ENCODE data around the gene HS3ST5. TPM values are rescaled to one million over a fixed set of nuclear protein-coding genes. Genes with fewer than 3 reads are reported as not detected.

Gene HS3ST5
- polyA plus RNA-seq, 1 donor (not counting 4 experiments of a cell fraction or from before 2014, with no cell fraction given): not detected

DNA sequence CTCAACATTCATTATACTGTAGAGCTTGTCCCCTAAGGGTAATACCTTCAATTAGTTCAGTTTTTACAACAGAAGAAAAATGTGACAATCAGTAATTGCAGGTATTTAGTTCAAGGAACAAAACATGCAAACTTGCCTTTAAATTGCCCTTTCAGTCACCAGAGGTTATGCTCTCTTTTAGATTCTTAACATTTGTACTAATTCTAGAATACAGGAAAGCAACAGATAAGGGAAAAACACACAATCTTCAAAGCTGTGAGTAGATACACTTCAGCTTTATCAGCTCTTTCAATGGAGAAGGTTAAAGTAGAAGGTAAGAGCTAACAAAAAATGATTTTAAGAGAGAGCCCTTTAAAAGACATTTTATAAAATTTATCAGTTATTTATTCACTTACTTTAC, 173.1 kb downstream of the HS3ST5 start:
- Histone ChIP-seq H4K20me1 (ENCODE audit: control insufficient read depth, extremely low read depth, insufficient read depth, low read length) (no peaks in the 10 kb centered on the region), H3K36me3 (ENCODE audit: control insufficient read depth in 2 of 2, extremely low read depth in 1 of 2, insufficient read depth in 2 of 2, low read length in 2 of 2) (no peaks in the 10 kb centered on the region), H3K27ac (ENCODE audit: control insufficient read depth, insufficient read depth, low read length) (no peak overlapping the region), H3K79me2 (ENCODE audit: control insufficient read depth, insufficient read depth, low read length) (no peaks in the 10 kb centered on the region), H3K4me2 (ENCODE audit: control insufficient read depth, extremely low read depth, insufficient read depth, low read depth, low read length) (no peak overlapping the region), H3K9ac (ENCODE audit: control insufficient read depth, extremely low read depth, insufficient read depth, low read length) (no peak overlapping the region), H3K27me3 (ENCODE audit: control insufficient read depth, extremely low read depth, insufficient read depth, low read length) (no peaks in the 10 kb centered on the region), H3K9me1 (ENCODE audit: control insufficient read depth, extremely low read depth, insufficient read depth, low read length) (no peaks in the 10 kb centered on the region), H3K9me3 (ENCODE audit: control insufficient read depth, low read depth, low read length) (no peaks in the 10 kb centered on the region), H3K4me1 (ENCODE audit: control insufficient read depth, extremely low read depth, insufficient read depth, low read length) (no peaks in the 10 kb centered on the region), H2AFZ (ENCODE audit: control insufficient read depth, low read length) (no peak overlapping the region), H3K4me3 (ENCODE audit: control insufficient read depth in 2 of 3, extremely low read depth in 1 of 3, insufficient read depth in 2 of 3, low read depth in 1 of 3, low read length in 3 of 3) (no peak overlapping the region)
- TF ChIP-seq, protein P1, sequence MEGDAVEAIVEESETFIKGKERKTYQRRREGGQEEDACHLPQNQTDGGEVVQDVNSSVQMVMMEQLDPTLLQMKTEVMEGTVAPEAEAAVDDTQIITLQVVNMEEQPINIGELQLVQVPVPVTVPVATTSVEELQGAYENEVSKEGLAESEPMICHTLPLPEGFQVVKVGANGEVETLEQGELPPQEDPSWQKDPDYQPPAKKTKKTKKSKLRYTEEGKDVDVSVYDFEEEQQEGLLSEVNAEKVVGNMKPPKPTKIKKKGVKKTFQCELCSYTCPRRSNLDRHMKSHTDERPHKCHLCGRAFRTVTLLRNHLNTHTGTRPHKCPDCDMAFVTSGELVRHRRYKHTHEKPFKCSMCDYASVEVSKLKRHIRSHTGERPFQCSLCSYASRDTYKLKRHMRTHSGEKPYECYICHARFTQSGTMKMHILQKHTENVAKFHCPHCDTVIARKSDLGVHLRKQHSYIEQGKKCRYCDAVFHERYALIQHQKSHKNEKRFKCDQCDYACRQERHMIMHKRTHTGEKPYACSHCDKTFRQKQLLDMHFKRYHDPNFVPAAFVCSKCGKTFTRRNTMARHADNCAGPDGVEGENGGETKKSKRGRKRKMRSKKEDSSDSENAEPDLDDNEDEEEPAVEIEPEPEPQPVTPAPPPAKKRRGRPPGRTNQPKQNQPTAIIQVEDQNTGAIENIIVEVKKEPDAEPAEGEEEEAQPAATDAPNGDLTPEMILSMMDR (optimal IDR thresholded peaks at IDR 0.05 in 1 of 3, IDR thresholded peaks at IDR 0.05 in 1 of 3, conservative IDR thresholded peaks at IDR 0.05 in 1 of 3; ENCODE audit: extremely low read depth in 1 of 3, insufficient read depth in 2 of 3, low read length in 3 of 3): no peak
- TF ChIP-seq EZH2 (IDR thresholded peaks at IDR 0.05; ENCODE audit: low read length): no peak
- FAIRE-seq (no peak), DNase-seq (ENCODE audit: low read depth, low spot score) (no peak)
- dilution Hi-C loops (cut with MboI; ENCODE audit: extremely low pct_ligation_motif_present, low sequenced_read_pairs): no loop called here

DNA sequence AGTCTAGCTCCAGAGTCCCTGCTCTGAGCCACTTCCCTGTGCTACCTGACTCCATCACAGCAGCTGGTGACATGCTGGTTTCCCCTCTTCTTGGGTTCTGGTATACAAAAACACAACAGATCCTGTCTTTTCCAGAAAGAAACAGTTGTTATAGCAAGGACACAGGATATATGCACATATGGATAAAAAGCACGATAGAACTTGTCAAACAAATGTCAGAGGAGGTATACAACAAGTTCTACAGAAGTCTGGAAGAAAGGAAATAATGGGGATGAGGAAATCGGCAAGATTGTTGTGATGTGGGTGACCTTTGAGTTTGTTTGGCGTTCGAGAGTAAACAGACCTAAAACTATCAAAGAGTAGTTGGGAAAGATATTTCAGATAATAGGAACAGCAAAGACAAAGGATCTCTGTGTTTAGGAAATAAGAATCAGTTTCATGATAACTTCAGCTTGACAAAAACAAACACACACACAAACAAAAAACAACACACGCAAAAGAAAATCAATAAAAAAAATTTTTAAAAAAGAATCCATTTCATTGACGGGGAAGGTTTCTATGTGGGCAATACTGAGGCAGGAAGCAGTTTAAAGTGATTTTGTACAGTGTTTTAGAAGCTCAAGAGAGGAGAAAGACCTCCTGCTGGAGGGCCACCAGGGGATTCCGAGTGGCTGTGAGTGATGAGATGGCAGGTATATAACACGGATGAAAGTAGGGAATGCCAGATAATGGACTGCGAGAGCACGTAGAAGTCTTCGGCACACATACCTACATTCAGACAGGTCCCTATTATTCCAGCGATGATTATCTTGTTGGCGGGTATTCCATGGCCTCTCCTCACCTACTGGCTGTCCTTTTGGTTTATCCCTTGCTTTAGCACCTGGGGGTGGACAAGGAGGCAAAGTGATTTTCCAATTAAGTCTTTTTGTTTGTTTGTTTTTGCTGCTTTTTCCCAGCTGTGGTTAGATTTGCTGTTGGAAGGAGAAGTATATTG, 174.9 kb downstream of the HS3ST5 start:
- H3K27me3 ChIP-seq (ENCODE audit: control insufficient read depth, extremely low read depth, insufficient read depth, low read length): no peaks in the 10 kb centered on the region
- H3K9ac ChIP-seq (ENCODE audit: control insufficient read depth, extremely low read depth, insufficient read depth, low read length): no peak overlapping the region
- no peak for DNase-seq (ENCODE audit: low read depth, low spot score)
- H3K4me1 ChIP-seq (ENCODE audit: control insufficient read depth, extremely low read depth, insufficient read depth, low read length): no peaks in the 10 kb centered on the region
- TF ChIP-seq EZH2 (IDR thresholded peaks at IDR 0.05; ENCODE audit: low read length): no peak
- TF ChIP-seq, protein P1 (optimal IDR thresholded peaks at IDR 0.05 in 1 of 3, IDR thresholded peaks at IDR 0.05 in 1 of 3, conservative IDR thresholded peaks at IDR 0.05 in 1 of 3; ENCODE audit: extremely low read depth in 1 of 3, insufficient read depth in 2 of 3, low read length in 3 of 3): no peak
- H3K9me3 ChIP-seq (ENCODE audit: control insufficient read depth, low read depth, low read length): no peaks in the 10 kb centered on the region
- no peaks in the 10 kb centered on the region for H3K9me1 ChIP-seq (ENCODE audit: control insufficient read depth, extremely low read depth, insufficient read depth, low read length)
- H3K4me2 ChIP-seq (ENCODE audit: control insufficient read depth, extremely low read depth, insufficient read depth, low read depth, low read length): no peak overlapping the region
- no peak overlapping the region for H3K4me3 ChIP-seq (ENCODE audit: control insufficient read depth in 2 of 3, extremely low read depth in 1 of 3, insufficient read depth in 2 of 3, low read depth in 1 of 3, low read length in 3 of 3)
- H3K79me2 ChIP-seq (ENCODE audit: control insufficient read depth, insufficient read depth, low read length): no peaks in the 10 kb centered on the region
- no peak for FAIRE-seq
- H3K36me3 ChIP-seq (ENCODE audit: control insufficient read depth in 2 of 2, extremely low read depth in 1 of 2, insufficient read depth in 2 of 2, low read length in 2 of 2): no peaks in the 10 kb centered on the region
- dilution Hi-C loops (cut with MboI; ENCODE audit: extremely low pct_ligation_motif_present, low sequenced_read_pairs): no loop called here
- no peaks in the 10 kb centered on the region for H4K20me1 ChIP-seq (ENCODE audit: control insufficient read depth, extremely low read depth, insufficient read depth, low read length)
- no peak overlapping the region for H2AFZ ChIP-seq (ENCODE audit: control insufficient read depth, low read length)
- no peak overlapping the region for H3K27ac ChIP-seq (ENCODE audit: control insufficient read depth, insufficient read depth, low read length)
